GM19035 (cell line): ENCODE data around the gene SLC22A8.
"Not testable (repeated sequence)": the region's sequence is repeated elsewhere in the genome, so short reads cannot be mapped to it uniquely, and the experiment has no call there.

Source experiments
- ATAC-seq: cut with Tn5 transposase; IDR thresholded peaks from one replicate; pipeline ENCODE4 v1.9.1; 2021; ENCODE audit not compliant: unreplicated experiment

SLC22A8 gene

DNA sequence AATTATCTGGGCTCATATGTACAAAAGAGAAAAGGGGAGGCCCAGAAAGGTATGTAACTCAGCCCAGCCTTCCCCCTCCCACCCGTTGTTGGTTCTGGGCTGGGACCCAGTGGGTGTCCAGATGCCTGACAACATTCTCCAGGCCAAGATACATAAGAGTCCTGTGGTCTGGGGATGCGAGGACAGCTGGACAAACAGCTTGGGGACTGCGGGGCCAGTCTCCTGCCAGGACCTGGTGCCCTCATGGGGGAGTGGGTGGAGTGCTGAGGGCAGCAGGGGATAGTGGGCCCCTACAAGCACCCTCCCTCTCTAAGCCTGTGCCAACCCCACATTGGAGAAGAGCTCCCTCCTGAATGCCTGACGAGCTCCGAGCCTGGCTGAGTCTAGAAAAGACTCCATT is 27.4 kb downstream of the SLC22A8 start:
- ATAC-seq = no peak

DNA sequence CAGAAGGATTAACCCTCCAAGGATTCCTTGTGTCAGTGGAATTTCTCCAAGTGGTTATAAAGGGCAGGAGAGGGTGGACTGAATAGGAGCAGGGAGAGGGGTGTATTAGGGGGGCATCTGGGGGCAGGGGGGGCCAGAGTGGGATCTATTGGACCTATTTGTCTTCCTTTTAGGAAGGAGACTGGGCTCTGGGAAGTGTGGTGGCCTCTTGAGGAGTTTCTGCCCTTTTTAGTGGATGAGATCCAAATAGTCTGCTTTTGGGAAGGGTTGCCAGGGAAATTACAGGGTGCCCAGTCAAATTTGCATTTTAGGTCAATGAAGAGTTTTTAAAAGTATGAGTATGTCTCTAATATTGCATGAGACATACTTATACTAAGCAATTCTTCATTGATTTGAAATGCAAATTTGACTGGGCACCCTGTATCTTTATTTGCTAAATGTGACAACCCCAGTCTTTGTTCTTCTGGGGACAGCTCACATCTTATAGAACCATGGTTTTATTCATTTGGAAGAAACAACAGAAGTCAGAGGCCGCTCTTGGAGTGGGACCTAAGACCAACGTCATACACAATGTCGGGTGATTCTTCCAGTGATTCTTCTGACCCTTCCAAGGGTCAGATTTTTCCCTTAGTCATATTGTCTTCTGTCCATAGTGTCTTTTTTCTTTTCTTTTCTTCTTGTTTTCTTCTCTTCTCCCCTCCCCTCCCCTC is 30.4 kb downstream of the SLC22A8 start:
- no peak for ATAC-seq

- ATAC-seq = no peak
Measured at GRCh38 chr11:62984451-62984991, 31.1 kb downstream of the SLC22A8 start, which contains the start of gene SLC22A6. Gene SLC22A6, minus strand, starts transcription at chr11:62984967. Its CDS starts 277 bp downstream, at chr11:62984690.

DNA sequence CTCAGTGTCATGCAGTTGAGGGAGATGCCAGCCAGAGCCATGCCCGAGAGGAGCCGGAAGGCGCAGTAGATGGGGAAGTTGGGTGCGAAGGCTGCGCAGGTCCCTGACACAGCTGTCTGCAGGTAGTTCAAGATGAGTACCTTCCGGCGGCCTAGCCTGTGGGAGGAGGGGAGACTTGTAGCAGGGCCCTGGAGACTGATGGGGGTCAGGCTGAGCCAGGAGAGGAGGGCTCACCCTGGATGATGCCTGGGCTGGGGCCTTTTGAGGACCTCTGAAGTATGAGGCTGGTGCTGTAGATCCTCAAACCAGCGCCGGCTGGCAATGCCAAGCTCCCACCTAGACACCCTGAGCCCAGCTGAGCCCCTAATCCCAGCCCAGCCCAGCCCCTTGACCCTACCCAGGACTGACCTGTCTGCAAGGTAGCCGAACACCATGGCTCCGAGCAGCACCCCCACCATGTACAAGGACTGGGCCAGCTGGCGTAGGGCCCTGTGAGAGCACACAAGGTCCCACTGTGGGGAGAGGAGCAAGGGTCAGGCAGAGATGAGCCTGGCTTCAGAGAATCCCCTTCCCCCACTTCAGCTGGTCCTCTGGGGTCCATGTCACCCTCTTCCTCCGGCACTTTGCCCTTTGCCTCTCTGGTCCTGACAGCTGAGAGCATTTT is 32.0 kb downstream of the SLC22A8 start:
- ATAC-seq = no peak

DNA sequence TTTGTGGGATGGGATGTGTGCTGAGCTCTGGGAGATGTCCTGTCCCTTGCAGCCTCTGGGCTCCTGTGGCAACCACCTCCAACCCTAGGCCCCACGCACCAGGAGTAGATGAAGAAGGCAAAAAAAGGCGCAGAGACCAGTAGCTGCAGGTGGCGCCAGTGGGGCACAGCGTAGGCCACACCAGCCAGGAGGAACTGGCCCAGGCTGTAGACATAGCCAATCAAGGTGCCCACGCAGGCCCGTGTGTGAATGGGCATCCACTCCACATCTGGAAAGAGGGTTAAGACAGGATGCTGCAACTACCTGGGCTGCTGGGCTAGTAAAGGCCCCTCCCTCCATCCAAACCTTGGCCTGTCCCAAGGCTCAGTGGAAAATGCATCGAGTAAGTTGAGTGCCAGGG is 33.9 kb downstream of the SLC22A8 start:
- no peak for ATAC-seq

- ATAC-seq = no peak
Measured at GRCh38 chr11:62980133-62980760, 35.4 kb downstream of the SLC22A8 start.

DNA sequence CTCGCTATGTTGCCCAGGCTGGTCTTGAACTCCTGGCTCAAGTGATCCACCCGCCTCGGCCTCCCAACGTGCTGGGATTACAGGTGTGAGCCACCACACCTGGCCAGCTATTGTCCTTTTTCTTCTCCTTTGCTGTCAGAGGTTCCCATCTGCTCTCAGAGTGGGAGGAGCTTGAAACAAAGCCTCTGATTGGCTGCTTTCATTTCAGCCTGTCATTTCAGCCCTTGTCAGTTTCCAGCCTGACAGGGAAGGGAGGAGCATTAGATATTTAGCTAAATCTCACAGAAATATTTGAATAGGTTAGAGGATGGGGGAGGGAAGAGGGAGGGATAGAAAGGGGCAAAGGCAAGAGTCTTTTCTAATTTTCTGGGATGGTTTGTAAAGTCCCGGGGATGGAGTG is 39.5 kb downstream of the SLC22A8 start:
- ATAC-seq = no peak

DNA sequence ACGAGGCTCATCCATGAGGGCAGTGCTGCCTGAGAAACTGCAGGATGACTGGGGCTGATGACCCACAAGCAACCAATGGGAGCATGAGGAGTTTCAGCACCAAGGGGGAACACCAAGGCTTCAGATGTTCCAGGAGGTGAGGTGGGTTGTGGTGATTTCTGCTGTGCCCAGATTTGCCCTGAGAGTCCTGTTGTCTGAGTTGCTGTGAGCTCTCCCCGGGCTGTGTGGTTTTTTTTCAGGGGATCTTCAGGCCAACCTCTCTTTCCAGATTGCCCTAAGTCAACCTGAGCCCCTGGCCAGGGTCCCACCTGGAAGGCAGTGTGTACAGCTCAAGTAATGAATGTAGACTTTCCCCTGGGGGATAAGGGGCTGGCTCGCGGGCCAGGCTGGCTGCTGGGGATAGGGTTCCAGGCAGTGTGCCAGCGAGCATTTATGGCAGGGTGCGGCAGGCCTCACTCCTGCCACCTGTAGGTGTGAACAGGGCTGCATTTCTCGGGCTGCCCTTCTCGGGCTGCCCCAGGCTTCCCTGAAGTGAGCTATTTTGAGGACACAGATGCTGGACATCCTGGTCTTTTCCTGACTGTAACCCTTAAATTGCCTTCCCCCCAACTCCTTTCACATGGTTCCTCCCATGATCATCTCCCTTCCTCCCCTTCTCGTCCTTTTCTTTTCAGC is 40.7 kb downstream of the SLC22A8 start:
- ATAC-seq = no peak

- no peak for ATAC-seq
Measured at GRCh38 chr11:62965574-62965973, 50.1 kb downstream of the SLC22A8 start.

GRCh38 chr11:62962391-62962790 is 53.2 kb downstream of the SLC22A8 start:
- ATAC-seq = no peak

DNA sequence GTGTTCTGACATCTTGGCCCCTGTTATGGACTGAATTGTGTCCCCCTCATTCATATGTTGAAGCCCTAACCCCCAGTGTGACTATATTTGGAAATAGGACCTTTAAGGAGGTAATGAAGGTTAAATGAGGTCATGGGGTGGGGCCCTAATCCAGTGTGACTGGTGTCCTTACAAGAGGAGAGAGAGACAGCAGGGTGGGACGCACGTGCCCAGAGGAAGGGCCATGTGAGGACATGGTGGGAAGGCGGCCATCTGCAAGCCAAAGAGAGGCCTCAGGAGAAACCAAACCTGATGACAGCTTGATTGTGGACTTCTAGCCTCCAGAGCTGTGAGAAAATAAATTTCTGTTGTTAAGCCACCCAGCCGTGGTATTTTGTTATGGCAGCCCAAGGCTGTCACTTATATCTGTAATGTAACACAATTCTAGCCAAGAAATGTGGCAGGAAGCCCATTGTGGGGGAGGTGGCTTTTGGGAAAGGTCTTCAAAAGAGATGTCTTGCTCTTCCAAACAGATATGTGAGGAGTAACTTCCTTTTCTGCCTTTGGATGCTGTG is 54.5 kb downstream of the SLC22A8 start:
- ATAC-seq = no peak

DNA sequence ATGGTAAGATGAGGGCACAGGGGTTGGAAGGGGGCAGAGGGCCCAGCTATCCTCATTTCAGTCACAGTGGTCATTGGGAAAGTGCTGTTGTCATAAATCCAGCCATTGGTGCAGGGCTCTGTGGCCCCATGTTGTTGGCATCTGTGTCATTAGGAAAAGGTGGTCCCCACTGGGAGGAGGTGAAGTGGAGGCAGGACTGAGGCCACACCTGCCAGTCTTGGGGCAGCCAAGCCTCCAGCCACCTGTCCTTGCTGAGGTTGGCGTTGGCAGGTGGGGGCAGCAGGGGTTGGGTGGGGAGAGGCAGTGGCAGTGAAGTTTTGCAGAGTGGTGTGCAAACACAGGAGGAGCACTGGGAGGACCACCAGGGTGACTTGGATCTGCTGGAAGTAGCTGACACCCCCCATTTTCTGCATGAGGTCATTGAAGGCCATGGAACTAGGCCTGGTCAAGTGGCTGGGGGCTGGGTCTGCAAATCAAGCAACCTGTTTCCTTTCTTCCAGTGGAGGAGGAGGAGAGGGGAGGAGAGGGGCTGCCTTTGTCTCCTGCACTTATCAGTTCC is 56.1 kb downstream of the SLC22A8 start:
- ATAC-seq = no peak

DNA sequence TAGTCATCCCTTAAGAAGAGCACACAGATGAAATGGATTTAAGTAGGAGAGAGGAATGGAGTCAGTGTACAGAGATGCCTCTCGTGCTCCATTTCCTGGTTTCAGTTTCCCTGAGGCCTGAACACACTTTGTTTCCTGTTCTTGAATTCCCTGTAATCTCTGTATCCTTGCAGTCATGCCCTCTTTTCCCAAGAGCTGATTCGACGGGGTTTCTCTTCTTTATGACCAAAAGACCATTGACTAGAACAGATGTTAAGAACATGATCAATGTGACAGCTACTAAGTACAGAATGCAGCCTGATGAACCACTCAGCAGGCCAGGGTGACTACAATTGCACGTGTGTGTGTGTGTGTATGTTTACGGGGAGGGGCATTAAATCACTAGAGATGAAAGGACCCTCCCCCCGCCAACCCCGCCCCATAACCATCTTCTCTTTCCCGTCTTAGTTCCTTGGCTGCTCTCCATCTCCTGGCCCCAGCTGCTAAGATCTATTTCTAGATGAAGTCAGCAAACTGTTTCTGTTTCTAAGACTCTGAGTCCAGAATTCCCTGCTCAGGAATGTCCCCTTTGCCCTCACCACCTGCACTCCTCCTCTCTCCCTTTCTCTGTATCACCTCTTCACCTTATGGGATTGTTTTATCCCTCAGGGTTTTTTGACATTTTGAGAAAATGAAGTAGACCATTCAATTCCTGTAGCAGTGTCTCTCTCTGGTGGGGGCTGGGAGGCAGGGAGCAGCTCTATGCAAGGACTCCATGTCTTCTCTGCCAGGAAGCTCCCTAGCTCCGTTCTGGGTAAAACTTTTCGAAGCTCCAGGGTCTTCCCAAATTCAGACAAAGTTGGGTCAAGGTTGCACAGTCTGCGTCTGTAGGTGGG is 56.9 kb downstream of the SLC22A8 start:
- no peak for ATAC-seq

- no peak for ATAC-seq
Measured at GRCh38 chr11:62957147-62957546, 58.5 kb downstream of the SLC22A8 start.

GRCh38 chr11:62954478-62954877 is 61.2 kb downstream of the SLC22A8 start:
- no peak for ATAC-seq

DNA sequence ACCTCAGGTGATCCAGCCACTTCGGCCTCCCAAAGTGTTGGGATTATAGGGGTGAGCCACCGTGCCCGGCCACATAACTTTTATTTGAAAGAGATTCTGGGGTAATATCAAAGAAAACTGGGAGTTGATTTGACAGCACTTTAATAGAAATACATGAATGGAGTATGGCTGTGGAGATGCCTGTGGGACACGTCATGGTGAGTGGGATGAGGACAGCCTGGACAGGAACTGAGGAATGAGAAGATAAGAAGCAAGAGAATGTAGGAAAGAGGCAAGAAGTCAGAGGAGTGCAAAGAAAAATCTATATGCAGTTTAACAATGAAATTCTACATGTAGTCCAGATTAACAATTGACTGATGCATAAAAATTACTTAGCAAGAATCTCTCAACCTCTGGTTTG is 61.8 kb downstream of the SLC22A8 start:
- ATAC-seq = no peak

DNA sequence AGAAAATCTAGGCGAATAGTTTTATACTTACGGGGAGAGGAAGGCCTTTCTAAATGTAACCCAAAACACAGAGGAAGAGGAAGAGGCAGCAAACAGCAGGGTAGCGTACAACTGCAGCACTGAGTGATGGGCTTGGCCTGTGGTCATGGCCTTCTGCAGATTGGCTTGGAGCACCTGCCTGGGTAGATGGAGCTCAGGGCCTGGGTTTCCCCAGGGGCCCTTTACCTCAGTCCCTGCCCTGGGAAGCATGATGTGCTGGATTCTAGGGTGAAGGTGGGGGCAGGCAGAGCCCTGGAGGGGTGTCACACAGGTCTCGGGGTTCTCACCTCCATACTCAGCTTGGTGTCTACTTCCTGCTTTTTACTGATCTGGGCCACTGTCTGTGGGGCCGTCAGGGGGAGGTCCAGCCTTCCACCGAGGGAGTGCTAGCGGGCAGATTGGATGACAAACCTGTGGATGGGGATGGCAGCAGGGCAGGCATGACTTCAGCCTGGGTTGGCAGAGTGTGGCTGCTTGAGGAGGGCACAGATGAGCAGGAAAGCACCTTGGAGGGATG is 66.8 kb downstream of the SLC22A8 start:
- no peak for ATAC-seq

GRCh38 chr11:62945538-62945937 is 70.1 kb downstream of the SLC22A8 start:
- ATAC-seq = not testable (repeated sequence)
